DND-41 (cell line): ENCODE data around the gene COL6A2.

ENCODE experiments used
- ATAC-seq: fragments of 200-7000 bp; cut with Tn5 transposase; 3 replicates; pipeline ENCODE4 v1.9.1; 2021; ENCODE audit warnings: low read depth; ENCODE audit not compliant: insufficient read depth
- DNase-seq: peaks from one replicate; pipeline ENCODE4 v3.0.0-alpha.2; 2020
- H2AFZ ChIP-seq: 2 replicates; pipeline ENCODE4 v1.6.0; 2012; ENCODE audit warnings: low read depth, low read length
- H3K27ac ChIP-seq: 2 replicates; pipeline ENCODE4 v1.5.1; 2012; ENCODE audit warnings: low read length, inconsistent platforms
- H3K27me3 ChIP-seq: fragments of 200-600 bp; sonication (generic); 2 replicates; pipeline ENCODE4 v1.6.0; 2012; ENCODE audit warnings: low read length, mild to moderate bottlenecking, inconsistent platforms; ENCODE audit not compliant: insufficient read depth, poor library complexity
- H3K36me3 ChIP-seq: 2 replicates; pipeline ENCODE4 v1.5.1; 2012; ENCODE audit warnings: low read length, inconsistent platforms; ENCODE audit not compliant: insufficient read depth
- H3K4me1 ChIP-seq: 2 replicates; pipeline ENCODE4 v1.5.1; 2012; ENCODE audit warnings: mild to moderate bottlenecking, low read length; ENCODE audit not compliant: insufficient read depth
- H3K4me2 ChIP-seq: 2 replicates; pipeline ENCODE4 v1.6.0; 2012; ENCODE audit warnings: mild to moderate bottlenecking, moderate library complexity, low read length, inconsistent platforms; ENCODE audit not compliant: insufficient read depth
- H3K4me3 ChIP-seq, 2 experiments: fragments of 200-600 bp in 1 of 2; shearing (Covaris generic) in 1 of 2; 2 replicates each; pipeline ENCODE4 v1.5.1; 2012 to 2016; ENCODE audit warnings: inconsistent platforms in 2 of 2, low read length in 2 of 2, mild to moderate bottlenecking in 2 of 2, low read depth in 1 of 2, moderate library complexity in 1 of 2
- H3K79me2 ChIP-seq: 2 replicates; pipeline ENCODE4 v1.6.0; 2012; ENCODE audit warnings: low read length, inconsistent platforms; ENCODE audit not compliant: insufficient read depth
- H3K9ac ChIP-seq: 2 replicates; pipeline ENCODE4 v1.6.0; 2012; ENCODE audit warnings: low read depth, mild to moderate bottlenecking, inconsistent platforms, low read length, moderate library complexity
- H3K9me3 ChIP-seq: 2 replicates; pipeline ENCODE4 v1.5.1; 2012; ENCODE audit warnings: low read length, moderate library complexity, mild to moderate bottlenecking, inconsistent platforms; ENCODE audit not compliant: insufficient read depth, severe bottlenecking
- H4K20me1 ChIP-seq: 2 replicates; pipeline ENCODE4 v1.6.0; 2012; ENCODE audit warnings: low read length; ENCODE audit not compliant: insufficient read depth
- EZH2 ChIP-seq: IDR thresholded peaks from 3 replicates; pipeline ENCODE4 v1.6.1; 2012; ENCODE audit warnings: borderline replicate concordance, low read depth, mild to moderate bottlenecking, moderate library complexity, low read length, inconsistent platforms; ENCODE audit not compliant: severe bottlenecking
- TF ChIP-seq, protein P1 (sequence below): IDR thresholded peaks from 2 replicates; pipeline ENCODE4 v1.5.1; 2012; ENCODE audit warnings: borderline replicate concordance, low read length, moderate library complexity, mild to moderate bottlenecking; ENCODE audit not compliant: poor library complexity, severe bottlenecking; ENCODE audit errors: extremely low read depth

Gene COL6A2

DNA sequence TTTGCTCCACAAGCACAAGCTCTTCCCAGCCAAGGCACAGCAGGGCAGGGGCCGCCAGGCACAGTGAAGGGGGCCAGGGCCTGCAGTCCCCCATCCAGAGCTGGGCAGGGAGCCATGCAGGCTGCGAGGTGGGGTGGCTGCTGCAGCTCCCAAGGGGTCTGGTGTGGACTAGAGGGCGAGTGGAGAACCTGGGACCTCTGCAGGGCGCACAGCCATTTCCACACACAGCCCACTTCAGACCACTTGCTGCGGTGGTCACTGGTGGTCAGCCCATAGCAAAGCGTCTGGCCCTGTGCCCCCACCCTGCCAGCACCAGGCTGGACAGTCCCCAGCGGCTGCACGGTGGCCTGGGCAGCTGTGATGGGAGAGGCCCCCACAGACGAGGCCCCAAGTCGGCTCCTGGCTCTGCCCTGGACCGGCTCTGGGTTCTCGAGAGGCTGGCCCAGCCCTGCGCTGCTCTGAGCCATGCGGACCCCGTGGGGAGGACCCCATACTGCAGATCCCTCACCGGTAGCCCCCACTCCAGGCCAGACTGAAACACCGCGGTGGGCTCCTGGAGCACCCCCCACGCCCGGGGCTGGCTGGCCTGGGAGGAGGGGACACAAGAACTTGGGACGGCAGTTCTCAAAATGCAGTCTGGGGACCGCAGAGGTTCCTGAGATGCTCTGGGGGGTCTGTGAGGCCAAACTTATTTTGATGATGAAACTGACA lies 47.1 kb upstream of the COL6A2 start:
- no peak for DNase-seq

DNA sequence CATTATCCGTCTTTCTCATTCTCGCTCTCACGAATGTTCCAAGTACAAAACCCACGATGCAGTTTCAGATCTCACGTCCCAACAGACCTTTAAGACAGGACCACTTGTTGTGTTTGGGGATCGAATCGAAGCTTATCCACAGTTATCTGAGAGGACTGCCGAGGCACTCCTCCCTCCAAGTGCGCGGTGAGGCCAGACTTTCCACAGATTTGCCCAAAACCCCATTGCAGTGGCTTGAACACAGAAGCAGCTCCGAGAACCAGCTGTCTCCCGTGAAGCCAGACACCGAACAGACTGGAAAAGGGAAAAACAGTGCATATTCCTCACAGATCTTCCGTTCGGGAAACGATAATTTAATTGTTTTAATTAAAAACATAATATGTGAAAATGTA lies 46.5 kb upstream of the COL6A2 start:
- Histone ChIP-seq H3K4me1 (no peaks in the 10 kb centered on the region), H3K36me3 (no peaks in the 10 kb centered on the region), H3K79me2 (no peaks in the 10 kb centered on the region), H3K4me2 (no peak overlapping the region), H3K27ac (no peak overlapping the region), H3K9me3 (no peaks in the 10 kb centered on the region), H3K9ac (no peak overlapping the region), H3K27me3 (no peaks in the 10 kb centered on the region), H3K4me3 (no peak overlapping the region), H4K20me1 (peaks cover 10% of the 10 kb centered on the region), H2AFZ (no peak overlapping the region)
- DNase-seq: no peak
- ATAC-seq: no peak
- TF ChIP-seq EZH2: no peak
- TF ChIP-seq, protein P1, sequence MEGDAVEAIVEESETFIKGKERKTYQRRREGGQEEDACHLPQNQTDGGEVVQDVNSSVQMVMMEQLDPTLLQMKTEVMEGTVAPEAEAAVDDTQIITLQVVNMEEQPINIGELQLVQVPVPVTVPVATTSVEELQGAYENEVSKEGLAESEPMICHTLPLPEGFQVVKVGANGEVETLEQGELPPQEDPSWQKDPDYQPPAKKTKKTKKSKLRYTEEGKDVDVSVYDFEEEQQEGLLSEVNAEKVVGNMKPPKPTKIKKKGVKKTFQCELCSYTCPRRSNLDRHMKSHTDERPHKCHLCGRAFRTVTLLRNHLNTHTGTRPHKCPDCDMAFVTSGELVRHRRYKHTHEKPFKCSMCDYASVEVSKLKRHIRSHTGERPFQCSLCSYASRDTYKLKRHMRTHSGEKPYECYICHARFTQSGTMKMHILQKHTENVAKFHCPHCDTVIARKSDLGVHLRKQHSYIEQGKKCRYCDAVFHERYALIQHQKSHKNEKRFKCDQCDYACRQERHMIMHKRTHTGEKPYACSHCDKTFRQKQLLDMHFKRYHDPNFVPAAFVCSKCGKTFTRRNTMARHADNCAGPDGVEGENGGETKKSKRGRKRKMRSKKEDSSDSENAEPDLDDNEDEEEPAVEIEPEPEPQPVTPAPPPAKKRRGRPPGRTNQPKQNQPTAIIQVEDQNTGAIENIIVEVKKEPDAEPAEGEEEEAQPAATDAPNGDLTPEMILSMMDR: no peak

More for the DNA sequence above, 47.1 kb upstream of the COL6A2 start:
- Histone ChIP-seq H3K9me3 (no peaks in the 10 kb centered on the region), H3K4me2 (no peak overlapping the region), H3K36me3 (no peaks in the 10 kb centered on the region), H4K20me1 (peaks cover 5% of the 10 kb centered on the region), H3K27me3 (no peaks in the 10 kb centered on the region), H3K4me1 (no peaks in the 10 kb centered on the region), H2AFZ (no peak overlapping the region), H3K9ac (no peak overlapping the region), H3K4me3 (no peak overlapping the region), H3K27ac (no peak overlapping the region), H3K79me2 (no peaks in the 10 kb centered on the region)
- ATAC-seq: no peak
- TF ChIP-seq EZH2: no peak
- TF ChIP-seq, protein P1: no peak

DNA sequence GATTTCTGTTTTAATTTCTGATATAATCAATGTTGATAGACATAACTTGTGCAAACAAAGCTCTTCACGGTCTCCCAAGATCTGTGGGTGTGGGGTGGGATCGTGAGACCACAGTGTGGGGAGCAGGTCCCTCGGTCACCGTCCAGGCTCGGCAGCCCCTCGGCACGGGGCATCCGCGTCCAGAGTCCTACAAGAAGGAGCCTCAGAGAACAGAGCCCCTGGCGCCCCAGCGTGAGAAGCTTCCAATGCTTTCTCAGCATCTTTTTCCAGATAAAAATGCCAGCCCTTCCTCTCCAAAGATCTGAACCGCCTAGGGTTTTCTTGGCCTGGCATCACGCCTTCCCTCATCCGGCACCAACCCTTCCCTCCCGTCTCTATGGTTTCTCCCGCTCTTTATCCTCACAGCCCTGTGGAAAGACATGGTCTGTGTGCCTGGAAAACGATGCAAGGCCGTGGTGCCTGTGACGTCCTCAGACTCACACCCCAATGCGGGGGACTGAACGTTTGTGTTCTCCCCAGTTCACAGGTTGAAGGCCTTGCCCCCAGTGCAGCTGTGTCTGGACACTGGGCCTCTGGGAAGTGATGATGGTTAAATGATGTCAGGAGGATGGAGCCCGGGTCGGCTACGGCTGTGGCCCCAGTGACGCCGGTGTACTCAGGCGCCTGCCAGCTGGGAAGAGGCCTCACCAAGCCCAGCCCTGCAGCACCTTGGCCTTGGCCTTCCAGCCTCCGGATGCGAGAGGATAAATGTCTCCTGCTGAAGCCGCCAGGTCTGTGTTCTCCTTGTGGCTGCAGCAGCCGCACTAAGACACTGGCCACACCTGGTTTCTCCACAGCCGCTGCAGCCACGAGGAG lies 45.9 kb upstream of the COL6A2 start:
- no peak overlapping the region for H2AFZ ChIP-seq
- H3K9ac ChIP-seq: no peak overlapping the region
- H4K20me1 ChIP-seq: peaks cover 17% of the 10 kb centered on the region
- ATAC-seq (no peak), DNase-seq (no peak)
- no peak overlapping the region for H3K4me3 ChIP-seq
- H3K4me2 ChIP-seq: no peak overlapping the region
- H3K27me3 ChIP-seq: peaks cover 3% of the 10 kb centered on the region
- no peak for TF ChIP-seq EZH2
- TF ChIP-seq, protein P1: no peak
- H3K79me2 ChIP-seq: no peaks in the 10 kb centered on the region
- no peaks in the 10 kb centered on the region for H3K9me3 ChIP-seq
- 0 out of 2 replicates have a peak, but pooled peaks cover 2% of the 10 kb centered on the region for H3K4me1 ChIP-seq
- H3K27ac ChIP-seq: no peak overlapping the region
- H3K36me3 ChIP-seq: no peaks in the 10 kb centered on the region
